ENCODE data around the gene YWHAG. TPM values are rescaled to one million over a fixed set of nuclear protein-coding genes. Genes with fewer than 3 reads are reported as not detected.

Gene YWHAG
- total and polyA plus RNA-seq, 9 of the 15 experiments (the other 6 are each of a cell fraction or from before 2014, with no cell fraction given) = 30.4 to 246 (median 94.5) TPM

- TF ChIP-seq REST (IDR thresholded peaks at IDR 0.05; ENCODE audit: borderline replicate concordance) = peak; percentile 48; the same call in 1 of the 2 replicates
- no peak for TF ChIP-seq REST (CRISPR knock-in tag; IDR thresholded peaks at IDR 0.05; ENCODE audit: low read depth)
- TF ChIP-seq SMAD1 (IDR thresholded peaks at IDR 0.05; ENCODE audit: low read depth, low read length, partially characterized antibody) = peak; percentile 76
- peak; percentile 73 for TF ChIP-seq MGA (IDR thresholded peaks at IDR 0.05)
Observed at GRCh38 chr7:76383089-76383944, 24.5 kb upstream of the YWHAG start (continued).
